Motor neuron (in vitro differentiated cells): ENCODE data around the gene SFMBT1. TPM values are rescaled to one million over a fixed set of nuclear protein-coding genes. Genes with fewer than 3 reads are reported as not detected.
"Not testable (repeated sequence)": the region's sequence is repeated elsewhere in the genome, so short reads cannot be mapped to it uniquely, and the experiment has no call there.

ENCODE experiments used
- ATAC-seq, 8 experiments: fragments of 200-7000 bp; cut with Tn5 transposase; replicated peaks in 6 of 8; 2 replicates each; pipeline ENCODE4 v1.8.0; 2021; ENCODE audit warnings: mild to moderate bottlenecking in 8 of 8, moderate library complexity in 8 of 8
- H3K27ac ChIP-seq, 2 donors: fragments of 250-450 bp; sonication (Bioruptor Pico); 2 replicates each; pipeline ENCODE4 v1.9.0; 2021; ENCODE audit warnings: antibody characterized with exemption in 2 of 2, mild to moderate bottlenecking in 2 of 2, moderate library complexity in 1 of 2
- H3K4me1 ChIP-seq, 2 donors: fragments of 250-450 bp; sonication (Bioruptor Pico); replicated peaks in 1 of 2; 2 replicates each; pipeline ENCODE4 v1.6.1; 2021; ENCODE audit warnings: antibody characterized with exemption in 2 of 2, mild to moderate bottlenecking in 2 of 2, moderate library complexity in 1 of 2
- H3K4me3 ChIP-seq, 5 donors: fragments of 250-450 bp; sonication (Bioruptor Pico); 2 replicates each; pipeline ENCODE4 v1.9.0; 2021; ENCODE audit warnings: antibody characterized with exemption in 5 of 5, mild to moderate bottlenecking in 5 of 5, moderate library complexity in 4 of 5
- WGBS, 10 experiments: fragments of 450-650 bp; shearing (Covaris generic); methylation state at CpG; one replicate each; pipeline ENCODE4 v1.0.0; 2022; 5-methylcytosine and 5-hydroxymethylcytosine counted together
- in situ Hi-C, 9 experiments: fragments of 400-800 bp; cut with MboI; loops; one replicate each; pipeline ENCODE4 v1.15.0; 2021; ENCODE audit warnings: low sequenced_read_pairs in 9 of 9, low pct_unique_long_range_greater_than_20kb in 2 of 9; ENCODE audit not compliant: unreplicated experiment in 9 of 9
- total RNA-seq, 8 experiments: library from RNA; unstranded; fragments of 300-600 nt; gene quantifications; 2 replicates each; pipeline versions ENCODE4 v1.2.3 to v1.2.4, GENCODE V29; 2022

Gene SFMBT1
- total RNA-seq, 8 experiments from 2014 or later: 7.5 to 22.3 (median 10.8) TPM

GRCh38 chr3:53071882-53072431, 26.1 kb upstream of the SFMBT1 start:
- Histone ChIP-seq H3K4me1 (peaks cover 4 to 9% of the 10 kb centered on the region in 2 donors), H3K27ac (no peak overlapping the region), H3K4me3 (no peak overlapping the region)
- WGBS, 10 experiments: 75 to 93% (median 86%) methylated on average over 2 to 3 of the region's 11 CpGs; no CpG with 5 or more reads in 7 of the 10 experiments
- no peak for ATAC-seq
- in situ Hi-C loops: loop anchor here in 1 of 9 experiments (25.0 kb wide), 1 partner anchor 185 kb away; the partner anchor contains the start of gene STIMATE

GRCh38 chr3:53069422-53070068, 23.7 kb upstream of the SFMBT1 start:
- Histone ChIP-seq H3K4me1 (peaks cover 4 to 9% of the 10 kb centered on the region in 2 donors), H3K4me3 (no peak overlapping the region), H3K27ac (no peak overlapping the region)
- ATAC-seq: no peak
- in situ Hi-C loops: loop anchor here in 1 of 9 experiments (25.0 kb wide), 1 partner anchor 182 kb away; the partner anchor contains the start of gene STIMATE
- 20 to 100% (median 47%) methylated on average over 1 to 3 of the region's 4 CpGs; no CpG with 5 or more reads in 3 of the 10 experiments for WGBS, 10 experiments

GRCh38 chr3:53068176-53068575, 22.3 kb upstream of the SFMBT1 start:
- in situ Hi-C loops: loop anchor here in 1 of 9 experiments (25.0 kb wide), 1 partner anchor 181 kb away; the partner anchor contains the start of gene STIMATE
- Histone ChIP-seq H3K4me3 (no peak overlapping the region), H3K4me1 (peaks cover 4 to 9% of the 10 kb centered on the region in 2 donors), H3K27ac (no peak overlapping the region)
- no peak for ATAC-seq
- 80 to 100% (median 100%) methylated on average over 1 to 2 of the region's 3 CpGs; no CpG with 5 or more reads in 7 of the 10 experiments for WGBS, 10 experiments

- Histone ChIP-seq H3K27ac (peak overlapping the region in 1 of 2 donors; percentile 27), H3K4me1 (peaks cover 4 to 8% of the 10 kb centered on the region in 2 donors), H3K4me3 (no peak overlapping the region)
- in situ Hi-C loops: loop anchor here in 1 of 9 experiments (25.0 kb wide), 1 partner anchor 180 kb away; the partner anchor contains the start of gene STIMATE
- ATAC-seq: peak in 6 of 8 experiments; percentile 33 to 94 (median 74)
- WGBS, 10 experiments: 0 to 62% (median 18%) methylated on average over 1 to 3 of the region's 3 CpGs; no CpG with 5 or more reads in 4 of the 10 experiments
Measured at GRCh38 chr3:53067567-53067966, 21.7 kb upstream of the SFMBT1 start.

GRCh38 chr3:53065841-53066480, 20.1 kb upstream of the SFMBT1 start:
- Histone ChIP-seq H3K4me3 (no peak overlapping the region), H3K4me1 (peaks cover 0 to 6% of the 10 kb centered on the region in 2 donors), H3K27ac (no peak overlapping the region)
- in situ Hi-C loops: loop anchor here in 1 of 9 experiments (25.0 kb wide), 1 partner anchor 179 kb away; the partner anchor contains the start of gene STIMATE
- no peak for ATAC-seq
- WGBS, 10 experiments: 50 to 100% (median 85%) methylated on average over 1 to 4 of the region's 7 CpGs; no CpG with 5 or more reads in 4 of the 10 experiments

GRCh38 chr3:53062905-53063304, 17.0 kb upstream of the SFMBT1 start:
- WGBS, 10 experiments: 50 to 100% (median 85%) methylated on average over 1 to 2 of the region's 2 CpGs; no CpG with 5 or more reads in 4 of the 10 experiments
- Histone ChIP-seq H3K4me3 (no peak overlapping the region), H3K4me1 (peaks cover 0 to 6% of the 10 kb centered on the region in 2 donors), H3K27ac (no peak overlapping the region)
- in situ Hi-C loops: loop anchor here in 1 of 9 experiments (25.0 kb wide), 1 partner anchor 176 kb away; the partner anchor contains the start of gene STIMATE
- no peak for ATAC-seq

GRCh38 chr3:53056442-53056841, 10.6 kb upstream of the SFMBT1 start:
- in situ Hi-C loops: loop anchor here in 1 of 9 experiments (25.0 kb wide), 1 partner anchor 169 kb away; the partner anchor contains the start of gene STIMATE
- peak in 3 of 8 experiments; percentile 43 to 95 (median 56) for ATAC-seq
- Histone ChIP-seq H3K4me3 (no peak overlapping the region), H3K27ac (no peak overlapping the region), H3K4me1 (no peaks in the 10 kb centered on the region)
- WGBS, 10 experiments: 63 to 100% (median 83%) methylated on average over 1 to 2 of the region's 2 CpGs; no CpG with 5 or more reads in 3 of the 10 experiments

GRCh38 chr3:53054233-53054632, 8.4 kb upstream of the SFMBT1 start:
- in situ Hi-C loops: loop anchor here in 1 of 9 experiments (25.0 kb wide), 1 partner anchor 167 kb away; the partner anchor contains the start of gene STIMATE
- not testable (repeated sequence) for H3K4me3 ChIP-seq, H3K27ac ChIP-seq, H3K4me1 ChIP-seq, ATAC-seq
- WGBS, 10 experiments: 57 to 100% (median 86%) methylated on average over 1 to 5 of the region's 7 CpGs; no CpG with 5 or more reads in 2 of the 10 experiments

- WGBS, 10 experiments: 68 to 100% (median 88%) methylated on average over 1 to 2 of the region's 2 CpGs; no CpG with 5 or more reads in 3 of the 10 experiments
Measured at GRCh38 chr3:53051929-53052328, 6.1 kb upstream of the SFMBT1 start.

GRCh38 chr3:53049987-53050386, 4.1 kb upstream of the SFMBT1 start:
- in situ Hi-C loops: loop anchor here in 1 of 9 experiments (25.0 kb wide), 1 partner anchor 163 kb away; the partner anchor contains the start of gene STIMATE
- H3K4me3 ChIP-seq: no peak overlapping the region
- peak in 2 of 8 experiments; percentile 4 to 25 for ATAC-seq
- no peak overlapping the region for H3K27ac ChIP-seq
- H3K4me1 ChIP-seq: no peaks in the 10 kb centered on the region
- WGBS, 10 experiments: 46 to 100% (median 85%) methylated on average over 2 to 7 of the region's 8 CpGs; no CpG with 5 or more reads in 3 of the 10 experiments

More at GRCh38 chr3:53051929-53052328, 6.1 kb upstream of the SFMBT1 start:
- Histone ChIP-seq H3K27ac (no peak overlapping the region), H3K4me3 (no peak overlapping the region), H3K4me1 (no peaks in the 10 kb centered on the region)
- in situ Hi-C loops: loop anchor here in 1 of 9 experiments (25.0 kb wide), 1 partner anchor 165 kb away; the partner anchor contains the start of gene STIMATE
- ATAC-seq: no peak

GRCh38 chr3:53046171-53047170, 598 bp upstream of the SFMBT1 start:
- Histone ChIP-seq H3K27ac (no peak overlapping the region), H3K4me1 (peaks cover 8 to 9% of the 10 kb centered on the region in 2 donors), H3K4me3 (peak overlapping the region; percentile 56 to 94 (median 76))
- in situ Hi-C loops: no loop called here
- peak; percentile 35 to 67 (median 48) for ATAC-seq
- 0 to 29% (median 8%) methylated on average over 1 to 12 of the region's 113 CpGs; no CpG with 5 or more reads in 3 of the 10 experiments for WGBS, 10 experiments
